Measurements from ENCODE around the gene MS4A18.

DNA sequence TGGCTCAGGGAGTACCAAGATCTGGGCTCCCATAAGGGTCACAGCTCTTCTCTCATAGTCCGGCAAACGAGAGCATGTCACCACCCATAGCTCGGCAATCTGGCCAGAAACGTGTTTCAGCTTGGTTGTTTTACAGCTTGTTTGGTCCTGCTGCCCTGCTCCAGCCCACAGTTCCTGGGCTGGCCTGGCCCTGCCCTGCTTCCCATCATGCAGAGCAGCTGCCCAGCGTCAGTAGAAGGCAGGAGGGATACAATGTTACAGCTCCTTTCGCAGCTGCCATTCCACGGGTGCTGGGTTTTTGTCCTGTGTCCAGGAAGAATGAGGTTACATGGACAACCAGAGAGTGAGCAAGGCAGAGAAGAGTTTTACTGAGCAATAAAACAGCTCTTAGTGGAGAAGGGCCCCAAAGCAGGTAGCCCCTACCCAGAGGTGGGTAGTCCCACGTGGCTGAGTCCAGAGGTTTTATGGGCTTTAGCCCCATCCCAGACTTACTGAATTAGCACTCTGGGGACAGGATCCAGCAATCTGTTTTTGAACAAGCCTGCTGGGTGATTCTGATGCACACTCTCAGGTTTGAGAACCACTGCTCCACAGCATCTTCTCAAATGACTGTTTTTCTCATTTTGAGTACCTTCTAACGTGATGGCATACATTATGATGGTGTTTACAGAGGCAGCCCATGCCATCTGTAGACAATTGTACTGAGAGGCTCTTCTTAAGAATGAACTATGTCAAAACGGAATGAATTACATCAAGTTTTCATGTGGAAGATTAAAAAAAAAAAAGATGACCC lies 5.8 kb upstream of the MS4A18 start:
- TF ChIP-seq POLR2A (IDR thresholded peaks at IDR 0.05; ENCODE audit: borderline replicate concordance, extremely low read depth, insufficient read depth, insufficient read length) (no peak), REST (IDR thresholded peaks at IDR 0.05; ENCODE audit: low read depth) (no peak), SIN3A (IDR thresholded peaks at IDR 0.05; ENCODE audit: low read depth) (no peak), ZNF274 (IDR thresholded peaks at IDR 0.05; ENCODE audit: low read depth, low read length) (no peak), ATF3 (IDR thresholded peaks at IDR 0.05) (no peak), EZH2phosphoT487 (IDR thresholded peaks at IDR 0.05; ENCODE audit: borderline replicate concordance) (no peak), CEBPB (IDR thresholded peaks at IDR 0.05; ENCODE audit: low read depth) (no peak), ZFX (IDR thresholded peaks at IDR 0.05) (no peak), TCF7L2 (IDR thresholded peaks at IDR 0.05; ENCODE audit: borderline replicate concordance, extremely low read depth, insufficient read depth, insufficient read length) (no peak), POLR2AphosphoS5 (IDR thresholded peaks at IDR 0.05; ENCODE audit: low read depth, low read length) (no peak)
- TF ChIP-seq, protein P1, sequence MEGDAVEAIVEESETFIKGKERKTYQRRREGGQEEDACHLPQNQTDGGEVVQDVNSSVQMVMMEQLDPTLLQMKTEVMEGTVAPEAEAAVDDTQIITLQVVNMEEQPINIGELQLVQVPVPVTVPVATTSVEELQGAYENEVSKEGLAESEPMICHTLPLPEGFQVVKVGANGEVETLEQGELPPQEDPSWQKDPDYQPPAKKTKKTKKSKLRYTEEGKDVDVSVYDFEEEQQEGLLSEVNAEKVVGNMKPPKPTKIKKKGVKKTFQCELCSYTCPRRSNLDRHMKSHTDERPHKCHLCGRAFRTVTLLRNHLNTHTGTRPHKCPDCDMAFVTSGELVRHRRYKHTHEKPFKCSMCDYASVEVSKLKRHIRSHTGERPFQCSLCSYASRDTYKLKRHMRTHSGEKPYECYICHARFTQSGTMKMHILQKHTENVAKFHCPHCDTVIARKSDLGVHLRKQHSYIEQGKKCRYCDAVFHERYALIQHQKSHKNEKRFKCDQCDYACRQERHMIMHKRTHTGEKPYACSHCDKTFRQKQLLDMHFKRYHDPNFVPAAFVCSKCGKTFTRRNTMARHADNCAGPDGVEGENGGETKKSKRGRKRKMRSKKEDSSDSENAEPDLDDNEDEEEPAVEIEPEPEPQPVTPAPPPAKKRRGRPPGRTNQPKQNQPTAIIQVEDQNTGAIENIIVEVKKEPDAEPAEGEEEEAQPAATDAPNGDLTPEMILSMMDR (IDR thresholded peaks at IDR 0.05 in 2 of 3, conservative IDR thresholded peaks at IDR 0.05 in 1 of 3; ENCODE audit: borderline replicate concordance in 1 of 3, insufficient read depth in 1 of 3, low read depth in 2 of 3, low read length in 2 of 3): no peak
- TF ChIP-seq, protein P2, sequence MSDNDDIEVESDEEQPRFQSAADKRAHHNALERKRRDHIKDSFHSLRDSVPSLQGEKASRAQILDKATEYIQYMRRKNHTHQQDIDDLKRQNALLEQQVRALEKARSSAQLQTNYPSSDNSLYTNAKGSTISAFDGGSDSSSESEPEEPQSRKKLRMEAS (IDR thresholded peaks at IDR 0.05): no peak

All from HCT116 (cell line).